Measurements from ENCODE around the gene FBXL12. TPM values are rescaled to one million over a fixed set of nuclear protein-coding genes. Genes with fewer than 3 reads are reported as not detected.
A peak's percentile ranks its signal among the peaks of the same experiment; 100 is the strongest.

The FBXL12 gene
- total RNA-seq, 4 donors from 2014 or later: 16.7 to 37.1 (median 20.7) TPM

- H3K27me3 ChIP-seq: no peaks in the 10 kb centered on the region
- H3K4me1 ChIP-seq: peaks cover 5 to 15% of the 10 kb centered on the region in 2 donors
- H3K36me3 ChIP-seq: peaks cover 0 to 4% of the 10 kb centered on the region in 2 donors
- peak within 1 kb of the TSS; percentile 80 to 95 (median 89) for H3K27ac ChIP-seq
- TF ChIP-seq POLR2A (IDR thresholded peaks at IDR 0.05): peak in 1 of 2 donors; percentile 80
- no peak for TF ChIP-seq CTCF (IDR thresholded peaks at IDR 0.05)
- H3K4me3 ChIP-seq (replicated peaks in 1 of 3): peak within 1 kb of the TSS; percentile 58 to 73 (median 62)
- WGBS, 2 donors: 1% methylated on average over 46 to 56 of the region's 65 CpGs
- peak; percentile 95 to 96 for DNase-seq
- intact Hi-C loops (cut with DNase I): no loop called here
- no peaks in the 10 kb centered on the region for H3K9me3 ChIP-seq
Measured at GRCh38 chr19:9768175-9769112, 50.4 kb downstream of the FBXL12 start, which contains the start of gene ZNF846. TSS of gene ZNF846 (minus strand) at chr19:9768738. CDS start at chr19:9764950, 3,788 bp downstream.

Small RNAs within 50 kb of the gene (small RNA-seq; reads per million reads assigned to genes)
- gene RF00156: not detected

Other genes with a start within 250 kb of the FBXL12 start
- 10 to 100 TPM; 30.0 to 50.1 (median 37.9) TPM for gene ZNF121, start 234.6 kb downstream of the FBXL12 start, total RNA-seq
- 10 to 100 TPM; 35.3 to 40.7 (median 39.3) TPM for gene ZNF561, start 197.8 kb downstream of the FBXL12 start, total RNA-seq
- gene ZNF562, start 144.0 kb downstream of the FBXL12 start, total RNA-seq: 10 to 100 TPM; 27.6 to 38.7 (median 29.8) TPM
- 10 to 100 TPM; 12.1 to 24.4 (median 19.3) TPM for gene ZNF846, start 50.3 kb downstream of the FBXL12 start, total RNA-seq
- 100 to 1,000 TPM; 141 to 743 (median 475) TPM for gene UBL5, start 8.8 kb upstream of the FBXL12 start, total RNA-seq
- gene PIN1, start 16.2 kb upstream of the FBXL12 start, total RNA-seq: 10 to 100 TPM; 50.0 to 98.0 (median 72.3) TPM
- gene OLFM2, start 117.4 kb upstream of the FBXL12 start, total RNA-seq: 10 to 100 TPM; 19.5 to 42.7 (median 37.8) TPM
- gene COL5A3, start 191.4 kb upstream of the FBXL12 start, total RNA-seq: 10 to 100 TPM in 1 of 4 donors, 1 to 10 TPM in 3; 2.0 to 10.1 (median 5.3) TPM
- not detected for gene RDH8, start 194.4 kb upstream of the FBXL12 start, total RNA-seq

All from thyroid gland (tissue), 4 donors.